Renal pelvis (tissue), 4 donors: ENCODE data around the gene TAF11. TPM values are rescaled to one million over a fixed set of nuclear protein-coding genes. Genes with fewer than 3 reads are reported as not detected.
"Not testable (repeated sequence)": the region's sequence is repeated elsewhere in the genome, so short reads cannot be mapped to it uniquely, and the experiment has no call there.

ENCODE experiments used
- DNase-seq: peaks from one replicate; pipeline ENCODE4 v3.0.0-alpha.2; 2013
- polyA plus RNA-seq, 3 donors: library from polyadenylated mRNA; unstranded; fragments of 120-200 nt; gene quantifications; one replicate each; pipeline ENCODE4 v1.2.1, GENCODE V29; 2013; ENCODE audit not compliant: insufficient read length in 3 of 3

TAF11 gene
- polyA plus RNA-seq, 3 donors: 45.3 to 53.0 (median 45.4) TPM

GRCh38 chr6:34875292-34876213, 12.3 kb downstream of the TAF11 start:
- no peak for DNase-seq

GRCh38 chr6:34872332-34872731, 15.5 kb downstream of the TAF11 start:
- no peak for DNase-seq

- DNase-seq: no peak
These were observed 16.0 kb downstream of the TAF11 start for GRCh38 chr6:34871853-34872252.

GRCh38 chr6:34867484-34867883, 20.4 kb downstream of the TAF11 start:
- DNase-seq: no peak

- no peak for DNase-seq
These were observed 21.3 kb downstream of the TAF11 start for GRCh38 chr6:34866509-34866908.

GRCh38 chr6:34865107-34865506, 22.7 kb downstream of the TAF11 start:
- DNase-seq: no peak

- DNase-seq: no peak
These were observed 23.8 kb downstream of the TAF11 start for GRCh38 chr6:34864007-34864406.

- DNase-seq: no peak
These were observed 27.1 kb downstream of the TAF11 start for GRCh38 chr6:34860776-34861175.

GRCh38 chr6:34859951-34860350, 27.9 kb downstream of the TAF11 start:
- no peak for DNase-seq

- no peak for DNase-seq
These were observed 29.2 kb downstream of the TAF11 start for GRCh38 chr6:34858681-34859080.

GRCh38 chr6:34855463-34855862, 32.4 kb downstream of the TAF11 start:
- no peak for DNase-seq

GRCh38 chr6:34852406-34853085, 35.3 kb downstream of the TAF11 start:
- no peak for DNase-seq

GRCh38 chr6:34851361-34851760, 36.5 kb downstream of the TAF11 start:
- no peak for DNase-seq

GRCh38 chr6:34849066-34849465, 38.8 kb downstream of the TAF11 start:
- DNase-seq: not testable (repeated sequence)

GRCh38 chr6:34839666-34840352, 48.0 kb downstream of the TAF11 start:
- no peak for DNase-seq

- no peak for DNase-seq
These were observed 50.3 kb downstream of the TAF11 start for GRCh38 chr6:34837528-34837927.

GRCh38 chr6:34836451-34836850, 51.4 kb downstream of the TAF11 start:
- DNase-seq: no peak

- no peak for DNase-seq
These were observed 51.8 kb downstream of the TAF11 start for GRCh38 chr6:34836008-34836407.

- DNase-seq: no peak
These were observed 52.9 kb downstream of the TAF11 start for GRCh38 chr6:34834789-34835518.

- DNase-seq: no peak
These were observed 54.9 kb downstream of the TAF11 start for GRCh38 chr6:34832942-34833341.

- no peak for DNase-seq
These were observed 58.7 kb downstream of the TAF11 start for GRCh38 chr6:34829137-34829536.
